Measurements from ENCODE around the gene FAM216A. TPM values are rescaled to one million over a fixed set of nuclear protein-coding genes. Genes with fewer than 3 reads are reported as not detected.
"Not testable (repeated sequence)": the region's sequence is repeated elsewhere in the genome, so short reads cannot be mapped to it uniquely, and the experiment has no call there.

The FAM216A gene
- total RNA-seq, 1 donor from 2014 or later: 4.2 TPM

DNA sequence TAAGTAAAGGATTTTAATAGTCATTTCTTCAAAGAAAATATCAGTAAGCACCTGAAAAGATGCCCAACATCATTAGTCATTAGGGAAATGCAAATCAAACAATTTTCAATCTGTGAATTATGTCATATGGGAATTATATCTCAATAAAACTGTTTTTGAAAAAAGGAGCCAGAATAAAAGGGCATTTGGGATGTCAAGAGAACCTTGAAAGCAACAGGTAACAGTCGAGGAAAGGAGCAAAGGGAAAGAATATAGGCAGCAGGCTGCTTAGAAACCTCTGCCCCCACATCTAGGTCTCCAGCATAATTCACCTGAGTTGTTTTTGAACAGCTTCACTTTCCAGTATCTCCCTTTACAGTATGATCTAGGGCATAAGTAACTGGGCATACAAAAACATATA, 45.7 kb downstream of the FAM216A start:
- peaks cover 5% of the 10 kb centered on the region for H3K4me1 ChIP-seq
- no peak overlapping the region for H3K4me3 ChIP-seq
- intact Hi-C loops (cut with micrococcal nuclease): loop anchor here (5.0 kb wide), 1 partner anchor 88 kb away; no protein-coding TSS in a partner anchor
- TF ChIP-seq, protein P1, sequence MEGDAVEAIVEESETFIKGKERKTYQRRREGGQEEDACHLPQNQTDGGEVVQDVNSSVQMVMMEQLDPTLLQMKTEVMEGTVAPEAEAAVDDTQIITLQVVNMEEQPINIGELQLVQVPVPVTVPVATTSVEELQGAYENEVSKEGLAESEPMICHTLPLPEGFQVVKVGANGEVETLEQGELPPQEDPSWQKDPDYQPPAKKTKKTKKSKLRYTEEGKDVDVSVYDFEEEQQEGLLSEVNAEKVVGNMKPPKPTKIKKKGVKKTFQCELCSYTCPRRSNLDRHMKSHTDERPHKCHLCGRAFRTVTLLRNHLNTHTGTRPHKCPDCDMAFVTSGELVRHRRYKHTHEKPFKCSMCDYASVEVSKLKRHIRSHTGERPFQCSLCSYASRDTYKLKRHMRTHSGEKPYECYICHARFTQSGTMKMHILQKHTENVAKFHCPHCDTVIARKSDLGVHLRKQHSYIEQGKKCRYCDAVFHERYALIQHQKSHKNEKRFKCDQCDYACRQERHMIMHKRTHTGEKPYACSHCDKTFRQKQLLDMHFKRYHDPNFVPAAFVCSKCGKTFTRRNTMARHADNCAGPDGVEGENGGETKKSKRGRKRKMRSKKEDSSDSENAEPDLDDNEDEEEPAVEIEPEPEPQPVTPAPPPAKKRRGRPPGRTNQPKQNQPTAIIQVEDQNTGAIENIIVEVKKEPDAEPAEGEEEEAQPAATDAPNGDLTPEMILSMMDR (IDR thresholded peaks at IDR 0.05; ENCODE audit: borderline replicate concordance): no peak
- no peaks in the 10 kb centered on the region for H3K36me3 ChIP-seq
- no peaks in the 10 kb centered on the region for H3K27me3 ChIP-seq (ENCODE audit: low read depth)
- DNase-seq: no peak
- no peak overlapping the region for H3K27ac ChIP-seq (replicated peaks)
- H3K9me3 ChIP-seq (replicated peaks): no peaks in the 10 kb centered on the region

GRCh38 chr12:110516995-110517394, 48.4 kb downstream of the FAM216A start:
- no peaks in the 10 kb centered on the region for H3K27me3 ChIP-seq (ENCODE audit: low read depth)
- H3K36me3 ChIP-seq: no peaks in the 10 kb centered on the region
- no peak overlapping the region for H3K27ac ChIP-seq (replicated peaks)
- H3K4me1 ChIP-seq: peaks cover 5% of the 10 kb centered on the region
- no peak for DNase-seq
- intact Hi-C loops (cut with micrococcal nuclease): no loop called here
- TF ChIP-seq, protein P1 (IDR thresholded peaks at IDR 0.05; ENCODE audit: borderline replicate concordance): no peak
- H3K9me3 ChIP-seq (replicated peaks): no peaks in the 10 kb centered on the region
- H3K4me3 ChIP-seq: no peak overlapping the region

DNA sequence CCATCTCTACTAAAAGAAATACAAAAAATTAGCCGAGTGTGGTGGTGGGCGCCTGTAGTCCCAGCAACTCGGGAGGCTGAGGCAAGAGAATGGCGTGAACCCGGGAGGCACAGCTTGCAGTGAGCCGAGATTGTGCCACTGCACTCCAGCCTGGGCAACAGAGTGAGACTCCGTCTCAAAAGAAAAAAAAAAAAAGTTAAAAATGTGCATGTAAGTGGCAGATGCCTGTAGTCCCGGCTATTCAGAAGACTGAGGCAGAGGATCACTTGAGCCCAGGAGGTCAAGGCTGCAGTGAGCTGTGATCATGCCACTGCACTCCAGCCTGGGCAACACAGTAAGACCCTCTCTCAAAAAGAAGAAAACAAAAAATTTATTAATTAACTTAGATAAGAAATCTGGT, 49.4 kb downstream of the FAM216A start:
- DNase-seq; H3K9me3 ChIP-seq (replicated peaks); H3K4me3 ChIP-seq; H3K27me3 ChIP-seq (ENCODE audit: low read depth); H3K27ac ChIP-seq (replicated peaks); H3K36me3 ChIP-seq; H3K4me1 ChIP-seq; intact Hi-C loops (cut with micrococcal nuclease): not testable (repeated sequence)

DNA sequence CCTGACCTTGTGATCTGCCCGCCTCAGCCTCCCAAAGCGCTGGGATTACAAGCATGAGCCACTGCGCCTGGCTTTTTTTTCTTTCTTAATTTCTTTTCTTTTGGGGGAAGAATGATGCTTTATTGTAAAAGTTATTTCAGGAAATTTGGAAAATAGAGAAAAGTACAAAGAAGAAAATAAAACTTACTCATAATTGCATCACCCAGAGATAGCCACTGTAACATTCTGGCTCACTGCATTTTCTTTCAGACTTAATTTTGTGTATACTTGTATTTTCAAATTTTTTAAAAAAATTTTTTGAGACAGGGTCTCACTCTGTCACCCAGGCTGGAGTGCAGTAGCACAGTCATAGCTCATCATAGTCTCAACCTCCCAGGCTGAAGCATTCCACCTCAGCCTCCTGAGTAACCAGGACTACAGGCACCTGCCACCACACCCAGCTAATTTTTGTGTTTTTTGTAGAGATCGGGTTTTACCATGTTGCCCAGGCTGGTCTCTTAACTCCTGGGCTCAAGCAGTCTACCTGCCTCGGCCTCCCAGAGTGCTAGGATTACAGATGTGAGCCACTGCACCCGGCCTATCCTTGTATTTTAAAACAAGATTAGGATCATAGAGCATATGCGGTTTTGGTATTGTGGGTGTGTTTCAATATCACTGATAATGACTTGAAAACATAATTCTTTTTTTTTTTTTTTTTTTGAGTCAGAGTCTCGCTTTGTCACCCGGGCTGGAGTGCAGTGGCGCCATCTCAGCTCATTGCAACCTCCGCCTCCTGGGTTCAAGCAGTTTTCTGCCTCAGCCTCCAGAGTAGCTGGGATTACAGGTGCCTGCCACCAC, 52.4 kb downstream of the FAM216A start:
- intact Hi-C loops (cut with micrococcal nuclease); H3K4me3 ChIP-seq: not testable (repeated sequence)

DNA sequence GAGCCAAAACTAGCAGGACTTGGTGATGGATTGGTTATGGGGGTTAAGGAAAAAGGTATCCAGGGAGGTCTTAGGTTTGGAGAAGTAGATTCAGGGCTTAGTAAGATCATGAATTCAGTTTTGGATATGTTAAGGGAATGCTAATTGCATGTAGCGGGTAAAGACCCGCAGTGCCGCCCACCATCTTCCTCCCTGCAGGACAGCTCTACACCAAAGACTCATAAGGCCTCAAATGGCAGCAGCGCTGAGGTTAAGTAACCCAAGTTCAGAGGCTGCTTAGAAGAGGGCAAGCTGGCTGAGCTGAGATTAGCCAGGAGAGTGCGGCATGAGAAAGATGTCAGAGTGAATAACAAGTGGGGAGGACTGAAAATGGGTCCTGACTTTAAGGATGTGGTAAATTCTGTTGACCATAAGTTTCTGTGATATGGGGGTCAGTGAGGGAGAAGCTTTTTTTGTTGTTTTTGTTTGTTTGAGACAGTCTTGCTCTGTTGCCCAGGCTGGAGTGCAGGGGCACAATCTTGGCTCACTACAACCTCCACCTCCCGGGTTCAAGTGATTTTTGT, 59.7 kb downstream of the FAM216A start:
- no peak overlapping the region for H3K27ac ChIP-seq (replicated peaks)
- H3K27me3 ChIP-seq (ENCODE audit: low read depth): no peaks in the 10 kb centered on the region
- peaks cover 42% of the 10 kb centered on the region for H3K4me1 ChIP-seq
- no peak overlapping the region for H3K4me3 ChIP-seq
- TF ChIP-seq, protein P1 (IDR thresholded peaks at IDR 0.05; ENCODE audit: borderline replicate concordance): no peak
- no peak for DNase-seq
- H3K9me3 ChIP-seq (replicated peaks): no peaks in the 10 kb centered on the region
- peaks cover 6% of the 10 kb centered on the region for H3K36me3 ChIP-seq
- intact Hi-C loops (cut with micrococcal nuclease): no loop called here

More for the DNA sequence above, 52.4 kb downstream of the FAM216A start:
- H3K27me3 ChIP-seq (ENCODE audit: low read depth); H3K9me3 ChIP-seq (replicated peaks); H3K4me1 ChIP-seq; H3K36me3 ChIP-seq; H3K27ac ChIP-seq (replicated peaks); DNase-seq: not testable (repeated sequence)

GRCh38 chr12:110530511-110530910, 61.9 kb downstream of the FAM216A start:
- peak overlapping the region; percentile 0 for H3K27ac ChIP-seq (replicated peaks)
- H3K4me1 ChIP-seq: peaks cover 56% of the 10 kb centered on the region
- no peak overlapping the region for H3K4me3 ChIP-seq
- no peaks in the 10 kb centered on the region for H3K27me3 ChIP-seq (ENCODE audit: low read depth)
- H3K36me3 ChIP-seq: peaks cover 9% of the 10 kb centered on the region
- TF ChIP-seq, protein P1 (IDR thresholded peaks at IDR 0.05; ENCODE audit: borderline replicate concordance): no peak
- DNase-seq: no peak
- intact Hi-C loops (cut with micrococcal nuclease): no loop called here
- no peaks in the 10 kb centered on the region for H3K9me3 ChIP-seq (replicated peaks)
